Measurements from ENCODE around the gene GOSR2.

DNA sequence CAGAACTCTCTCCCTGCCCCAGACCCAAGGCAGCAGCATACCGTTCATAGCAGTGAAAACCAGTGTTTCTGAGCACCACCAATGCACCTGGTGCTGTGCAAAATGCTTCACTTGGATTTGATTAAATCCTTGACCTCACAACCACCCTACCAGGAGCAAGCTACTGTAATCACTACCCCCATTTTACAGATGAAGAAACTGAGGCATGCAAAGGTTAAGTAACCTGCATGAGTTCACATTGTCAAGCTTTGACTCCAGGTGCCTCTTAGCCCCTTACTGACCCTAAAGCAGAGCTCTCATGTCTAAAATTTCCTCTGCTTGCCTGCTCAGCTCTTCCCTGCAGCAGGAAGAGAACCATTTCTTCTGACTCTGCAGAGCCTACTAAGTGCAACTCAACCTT lies 34.2 kb upstream of the GOSR2 start:
- TF ChIP-seq, protein P1, sequence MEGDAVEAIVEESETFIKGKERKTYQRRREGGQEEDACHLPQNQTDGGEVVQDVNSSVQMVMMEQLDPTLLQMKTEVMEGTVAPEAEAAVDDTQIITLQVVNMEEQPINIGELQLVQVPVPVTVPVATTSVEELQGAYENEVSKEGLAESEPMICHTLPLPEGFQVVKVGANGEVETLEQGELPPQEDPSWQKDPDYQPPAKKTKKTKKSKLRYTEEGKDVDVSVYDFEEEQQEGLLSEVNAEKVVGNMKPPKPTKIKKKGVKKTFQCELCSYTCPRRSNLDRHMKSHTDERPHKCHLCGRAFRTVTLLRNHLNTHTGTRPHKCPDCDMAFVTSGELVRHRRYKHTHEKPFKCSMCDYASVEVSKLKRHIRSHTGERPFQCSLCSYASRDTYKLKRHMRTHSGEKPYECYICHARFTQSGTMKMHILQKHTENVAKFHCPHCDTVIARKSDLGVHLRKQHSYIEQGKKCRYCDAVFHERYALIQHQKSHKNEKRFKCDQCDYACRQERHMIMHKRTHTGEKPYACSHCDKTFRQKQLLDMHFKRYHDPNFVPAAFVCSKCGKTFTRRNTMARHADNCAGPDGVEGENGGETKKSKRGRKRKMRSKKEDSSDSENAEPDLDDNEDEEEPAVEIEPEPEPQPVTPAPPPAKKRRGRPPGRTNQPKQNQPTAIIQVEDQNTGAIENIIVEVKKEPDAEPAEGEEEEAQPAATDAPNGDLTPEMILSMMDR (IDR thresholded peaks at IDR 0.05), result no peak
- TF ChIP-seq POLR2A (IDR thresholded peaks at IDR 0.05), result no peak
- TF ChIP-seq EP300 (IDR thresholded peaks at IDR 0.05), result no peak

Measured in tibial nerve (tissue), 4 donors.